Measurements from ENCODE around the gene SUFU.

DNA sequence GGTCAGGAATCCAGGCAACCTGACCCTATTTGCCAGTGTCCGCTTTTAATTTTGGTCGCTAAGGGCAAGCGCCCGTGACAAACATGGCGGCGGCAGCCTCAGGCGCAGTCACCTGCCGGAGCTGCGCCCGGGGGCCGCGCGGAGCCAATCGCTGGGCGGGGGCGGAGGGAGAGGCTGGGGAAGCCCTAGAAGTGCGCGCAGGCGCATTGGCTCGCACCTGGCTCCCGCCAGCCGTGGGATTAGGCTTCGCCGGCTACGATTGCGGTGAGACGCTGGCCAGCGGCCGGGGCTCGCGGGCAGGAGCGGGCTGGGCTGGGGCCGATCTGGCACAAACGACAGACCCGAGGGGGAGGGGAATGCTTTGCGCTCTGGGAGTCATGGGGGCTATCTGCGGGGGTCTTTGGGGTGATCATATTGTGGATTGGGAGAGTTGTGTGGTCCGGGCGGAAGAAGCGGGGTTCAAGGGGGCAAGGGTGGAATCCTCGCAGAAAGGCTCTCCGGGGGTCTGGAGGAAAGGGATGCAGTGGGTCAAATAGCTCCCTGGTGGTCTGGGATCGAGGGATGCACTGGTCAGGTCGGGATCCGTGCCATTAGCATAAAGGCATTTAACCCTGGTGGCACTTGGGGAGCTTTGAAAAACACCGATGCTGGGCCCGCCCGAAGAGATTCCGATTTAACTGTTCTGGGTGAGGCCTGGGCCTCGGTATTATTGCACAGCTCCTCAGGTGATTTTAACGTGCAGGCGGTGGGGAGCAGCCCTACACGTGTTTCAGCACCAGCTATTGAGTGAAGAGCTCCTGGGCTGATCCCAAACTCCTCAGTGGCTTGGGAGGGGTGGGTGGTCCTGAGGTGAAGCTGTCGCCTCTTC, 42.4 kb upstream of the SUFU start:
- TF ChIP-seq, protein P1, sequence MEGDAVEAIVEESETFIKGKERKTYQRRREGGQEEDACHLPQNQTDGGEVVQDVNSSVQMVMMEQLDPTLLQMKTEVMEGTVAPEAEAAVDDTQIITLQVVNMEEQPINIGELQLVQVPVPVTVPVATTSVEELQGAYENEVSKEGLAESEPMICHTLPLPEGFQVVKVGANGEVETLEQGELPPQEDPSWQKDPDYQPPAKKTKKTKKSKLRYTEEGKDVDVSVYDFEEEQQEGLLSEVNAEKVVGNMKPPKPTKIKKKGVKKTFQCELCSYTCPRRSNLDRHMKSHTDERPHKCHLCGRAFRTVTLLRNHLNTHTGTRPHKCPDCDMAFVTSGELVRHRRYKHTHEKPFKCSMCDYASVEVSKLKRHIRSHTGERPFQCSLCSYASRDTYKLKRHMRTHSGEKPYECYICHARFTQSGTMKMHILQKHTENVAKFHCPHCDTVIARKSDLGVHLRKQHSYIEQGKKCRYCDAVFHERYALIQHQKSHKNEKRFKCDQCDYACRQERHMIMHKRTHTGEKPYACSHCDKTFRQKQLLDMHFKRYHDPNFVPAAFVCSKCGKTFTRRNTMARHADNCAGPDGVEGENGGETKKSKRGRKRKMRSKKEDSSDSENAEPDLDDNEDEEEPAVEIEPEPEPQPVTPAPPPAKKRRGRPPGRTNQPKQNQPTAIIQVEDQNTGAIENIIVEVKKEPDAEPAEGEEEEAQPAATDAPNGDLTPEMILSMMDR (IDR thresholded peaks at IDR 0.05) = no peak
- peak in 1 of 2 donors; percentile 63 for TF ChIP-seq POLR2A (IDR thresholded peaks at IDR 0.05)
